Endometrial microvascular endothelial cells (primary cell): ENCODE results near the gene SHB. TPM values are rescaled to one million over a fixed set of nuclear protein-coding genes. Genes with fewer than 3 reads are reported as not detected.

Experiments used
- in situ Hi-C: cut with HindIII; loops from 2 replicates; pipeline ENCODE4 v1.10.0; 2017; ENCODE audit warnings: low sequenced_read_pairs, low pct_unique_long_range_greater_than_20kb; ENCODE audit errors: inconsistent ontology term
- total RNA-seq: library from RNA; depleted of rRNA; stranded (reverse); fragments of >200 nt; gene quantifications from one replicate; pipeline ENCODE4 v1.2.3, GENCODE V29; 2015; ENCODE audit errors: inconsistent ontology term

The SHB gene
- total RNA-seq, 1 donor from 2014 or later = 20.5 TPM

GRCh38 chr9:38066197-38066913, 2.7 kb downstream of the SHB start:
- in situ Hi-C loops = loop anchor here (25.0 kb wide), 1 partner anchor 96 kb away; no protein-coding TSS in a partner anchor

- in situ Hi-C loops = loop anchor here (25.0 kb wide), 1 partner anchor 97 kb away; no protein-coding TSS in a partner anchor
Measured at GRCh38 chr9:38065369-38066075, 3.5 kb downstream of the SHB start.

- in situ Hi-C loops = loop anchor here (5.0 to 25.0 kb wide), 2 partner anchors 97 to 98 kb away; no protein-coding TSS in a partner anchor
Measured at GRCh38 chr9:38064842-38065368, 4.1 kb downstream of the SHB start.

- in situ Hi-C loops = loop anchor here (5.0 to 25.0 kb wide), 2 partner anchors 96 to 99 kb away; no protein-coding TSS in a partner anchor
Measured at GRCh38 chr9:38063363-38063707, 5.7 kb downstream of the SHB start.

- in situ Hi-C loops = loop anchor here (5.0 to 25.0 kb wide), 2 partner anchors 95 to 100 kb away; no protein-coding TSS in a partner anchor
Measured at GRCh38 chr9:38062498-38063362, 6.3 kb downstream of the SHB start.

- in situ Hi-C loops = loop anchor here (5.0 to 25.0 kb wide), 2 partner anchors 95 to 100 kb away; no protein-coding TSS in a partner anchor
Measured at GRCh38 chr9:38062106-38062497, 6.9 kb downstream of the SHB start.

GRCh38 chr9:38061326-38061977, 7.6 kb downstream of the SHB start:
- in situ Hi-C loops = loop anchor here (5.0 to 25.0 kb wide), 2 partner anchors 94 to 101 kb away; no protein-coding TSS in a partner anchor

- in situ Hi-C loops = loop anchor here (5.0 to 25.0 kb wide), 2 partner anchors 93 to 102 kb away; no protein-coding TSS in a partner anchor
Measured at GRCh38 chr9:38060681-38061080, 8.3 kb downstream of the SHB start.

- in situ Hi-C loops = loop anchor here (25.0 kb wide), 1 partner anchor 103 kb away; no protein-coding TSS in a partner anchor
Measured at GRCh38 chr9:38059233-38059936, 9.6 kb downstream of the SHB start.

- in situ Hi-C loops = loop anchor here (25.0 kb wide), 1 partner anchor 104 kb away; no protein-coding TSS in a partner anchor
Measured at GRCh38 chr9:38058452-38059232, 10.4 kb downstream of the SHB start.

- in situ Hi-C loops = loop anchor here (25.0 kb wide), 1 partner anchor 105 kb away; no protein-coding TSS in a partner anchor
Measured at GRCh38 chr9:38057416-38058195, 11.4 kb downstream of the SHB start.

- in situ Hi-C loops = loop anchor here (25.0 kb wide), 1 partner anchor 108 kb away; no protein-coding TSS in a partner anchor
Measured at GRCh38 chr9:38054653-38055052, 14.4 kb downstream of the SHB start.

- in situ Hi-C loops = loop anchor here (25.0 kb wide), 1 partner anchor 108 kb away; no protein-coding TSS in a partner anchor
Measured at GRCh38 chr9:38053697-38054461, 15.1 kb downstream of the SHB start.

GRCh38 chr9:38051780-38052546, 17.1 kb downstream of the SHB start:
- in situ Hi-C loops = loop anchor here (25.0 kb wide), 1 partner anchor 110 kb away; no protein-coding TSS in a partner anchor
